ENCODE results near the gene SIRPB2. TPM values are rescaled to one million over a fixed set of nuclear protein-coding genes. Genes with fewer than 3 reads are reported as not detected.

SIRPB2 gene
- polyA plus RNA-seq, 1 experiment, result not detected

- ChIA-PET CTCF (interaction anchor here (0.6 kb wide), 1 partner anchor 677 kb away, joined by 4 read pairs; no protein-coding TSS in a partner anchor), POLR2A (no interaction called here)
- H3K9me3 ChIP-seq (ENCODE audit: control insufficient read depth, insufficient read depth, low read length), result no peaks in the 10 kb centered on the region
- no peak for DNase-seq (ENCODE audit: low read depth, low spot score)
- no peak overlapping the region for H3K27ac ChIP-seq (ENCODE audit: low read depth, low read length)
- H3K4me3 ChIP-seq (ENCODE audit: low read depth, low read length), result no peak overlapping the region
- peaks cover 14% of the 10 kb centered on the region for H3K27me3 ChIP-seq (ENCODE audit: control insufficient read depth, insufficient read depth, low read length)
- TF ChIP-seq CTCF (IDR thresholded peaks at IDR 0.05; ENCODE audit: low read depth, low read length), result no peak
Observed at GRCh38 chr20:1496930-1497329, 5.7 kb upstream of the SIRPB2 start.

- CTCF ChIA-PET, result interaction anchor here (1.4 to 2.8 kb wide), 2 partner anchors 9 kb away, joined by 14 to 23 read pairs; no protein-coding TSS in a partner anchor
- POLR2A ChIA-PET, result no interaction called here
- no peak for TF ChIP-seq CTCF (IDR thresholded peaks at IDR 0.05; ENCODE audit: low read depth, low read length)
Observed at GRCh38 chr20:1494436-1494835, 3.2 kb upstream of the SIRPB2 start.

DNA sequence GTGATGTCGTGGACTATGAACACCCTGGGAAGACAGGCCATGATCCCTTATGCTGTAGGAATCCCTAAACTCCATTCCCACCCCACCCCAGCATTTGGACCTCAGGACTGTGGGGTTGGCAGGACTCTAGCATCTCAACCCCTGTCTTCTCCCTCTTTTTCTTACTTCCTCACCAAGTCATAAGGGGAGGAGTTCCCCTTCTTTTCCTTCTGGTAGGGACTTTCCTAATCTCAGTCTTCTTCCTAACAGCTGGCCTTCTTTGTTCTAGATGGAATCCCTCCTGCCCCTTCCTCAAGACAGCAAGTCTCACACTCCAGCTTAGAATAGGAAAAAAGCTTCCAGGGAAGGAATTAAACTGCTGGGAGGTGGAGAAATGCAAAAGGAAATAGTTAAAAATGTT lies 2.3 kb upstream of the SIRPB2 start:
- CTCF ChIA-PET, result interaction anchor here (2.8 kb wide), 1 partner anchor 10 kb away, joined by 23 read pairs; no protein-coding TSS in a partner anchor
- no peak for TF ChIP-seq CTCF (IDR thresholded peaks at IDR 0.05; ENCODE audit: low read depth, low read length)
- POLR2A ChIA-PET, result no interaction called here
- no peak for DNase-seq (ENCODE audit: low read depth, low spot score)
- H3K27ac ChIP-seq (ENCODE audit: low read depth, low read length), result no peak overlapping the region
- H3K27me3 ChIP-seq (ENCODE audit: control insufficient read depth, insufficient read depth, low read length), result peaks cover 21% of the 10 kb centered on the region
- no peaks in the 10 kb centered on the region for H3K9me3 ChIP-seq (ENCODE audit: control insufficient read depth, insufficient read depth, low read length)
- no peak overlapping the region for H3K4me3 ChIP-seq (ENCODE audit: low read depth, low read length)

More at GRCh38 chr20:1494436-1494835, 3.2 kb upstream of the SIRPB2 start:
- no peak for DNase-seq (ENCODE audit: low read depth, low spot score)
- Histone ChIP-seq H3K9me3 (ENCODE audit: control insufficient read depth, insufficient read depth, low read length) (no peaks in the 10 kb centered on the region), H3K4me3 (ENCODE audit: low read depth, low read length) (no peak overlapping the region), H3K27me3 (ENCODE audit: control insufficient read depth, insufficient read depth, low read length) (peaks cover 19% of the 10 kb centered on the region), H3K27ac (ENCODE audit: low read depth, low read length) (no peak overlapping the region)

DNA sequence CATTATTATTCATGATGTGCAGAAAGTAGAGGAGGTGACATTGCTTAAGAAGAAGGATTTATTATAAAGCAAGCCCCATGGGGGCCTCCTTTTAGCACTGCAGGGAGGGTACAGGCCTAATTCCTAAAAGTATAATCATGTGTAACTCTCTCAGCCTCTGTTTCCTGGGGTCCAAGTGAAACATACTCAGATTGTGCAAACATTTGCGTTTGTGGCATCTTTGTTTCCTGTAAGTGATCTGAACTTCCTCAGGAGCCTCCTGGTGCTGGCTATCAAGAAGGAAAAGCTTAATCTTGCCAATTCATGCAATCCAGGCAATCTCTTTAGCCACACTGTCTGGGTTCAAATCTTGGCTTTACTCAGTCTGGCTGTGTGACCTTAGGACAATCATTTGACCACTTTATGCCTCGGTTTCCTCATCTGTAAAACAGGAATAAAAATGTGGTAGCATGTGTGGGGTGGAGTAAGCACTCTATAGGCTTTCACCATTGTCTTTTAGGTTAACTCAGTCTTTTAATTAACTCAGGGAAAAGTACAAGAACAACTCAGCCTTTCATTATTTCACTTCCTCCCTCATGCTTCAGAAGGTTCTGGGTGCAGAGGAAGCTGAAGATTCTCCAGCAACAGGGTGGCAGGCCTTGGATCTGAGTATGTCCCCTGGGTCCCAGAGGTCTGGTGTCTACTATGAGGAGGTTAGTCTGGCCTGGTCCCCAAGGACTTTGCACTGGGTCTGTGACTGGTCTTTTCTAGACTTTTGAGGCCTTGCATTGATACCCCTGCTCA lies 831 bp upstream of the SIRPB2 start:
- H3K9me3 ChIP-seq (ENCODE audit: control insufficient read depth, insufficient read depth, low read length), result no peaks in the 10 kb centered on the region
- ChIA-PET POLR2A (no interaction called here), CTCF (interaction anchor here (2.8 kb wide), 1 partner anchor 12 kb away, joined by 23 read pairs; no protein-coding TSS in a partner anchor)
- TF ChIP-seq CTCF (IDR thresholded peaks at IDR 0.05; ENCODE audit: low read depth, low read length), result no peak
- no peak for DNase-seq (ENCODE audit: low read depth, low spot score)
- peaks cover 24% of the 10 kb centered on the region for H3K27me3 ChIP-seq (ENCODE audit: control insufficient read depth, insufficient read depth, low read length)
- H3K27ac ChIP-seq (ENCODE audit: low read depth, low read length), result no peak overlapping the region
- no peak overlapping the region for H3K4me3 ChIP-seq (ENCODE audit: low read depth, low read length)

DNA sequence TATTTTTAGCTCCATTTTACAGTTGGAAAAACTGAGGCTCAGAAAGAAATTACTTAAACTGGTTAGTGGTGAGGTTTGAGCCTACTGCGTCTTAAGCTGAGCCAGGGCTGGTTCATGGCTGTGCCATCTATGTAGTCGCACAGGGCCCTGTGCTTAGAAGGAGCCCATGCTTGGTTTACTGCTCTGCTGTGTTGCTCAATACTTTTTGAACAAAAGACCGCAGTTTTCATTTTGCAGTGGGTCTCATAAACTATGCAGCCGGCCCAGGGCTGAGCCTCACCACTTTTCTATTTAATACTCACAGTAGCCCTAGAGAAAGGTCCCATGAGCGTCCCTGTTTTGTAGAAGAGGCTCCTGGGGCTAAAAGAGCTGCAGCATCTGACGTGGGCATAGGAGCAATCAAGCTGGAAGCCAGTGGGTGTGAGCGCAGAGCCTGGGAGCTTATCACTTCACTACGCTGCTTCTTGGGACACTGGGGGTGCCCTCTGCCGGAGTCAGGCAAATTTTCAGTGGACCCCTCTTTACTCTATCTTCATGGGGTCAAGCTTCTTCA lies 501 bp downstream of the SIRPB2 start:
- DNase-seq (ENCODE audit: low read depth, low spot score), result no peak
- Histone ChIP-seq H3K27ac (ENCODE audit: low read depth, low read length) (no peak overlapping the region), H3K27me3 (ENCODE audit: control insufficient read depth, insufficient read depth, low read length) (peaks cover 24% of the 10 kb centered on the region), H3K4me3 (ENCODE audit: low read depth, low read length) (no peak overlapping the region), H3K9me3 (ENCODE audit: control insufficient read depth, insufficient read depth, low read length) (no peaks in the 10 kb centered on the region)
- no peak for TF ChIP-seq CTCF (IDR thresholded peaks at IDR 0.05; ENCODE audit: low read depth, low read length)
- POLR2A ChIA-PET, result interaction anchor here (0.5 kb wide), 1 partner anchor 1024 kb away, joined by 3 read pairs; no protein-coding TSS in a partner anchor
- CTCF ChIA-PET, result interaction anchor here (3.0 kb wide), 1 partner anchor 13 kb away, joined by 21 read pairs; no protein-coding TSS in a partner anchor
